Adrenal gland (tissue), 5 donors: Measurements from ENCODE around the gene RPS6KA2.

Experiments used
- CTCF ChIP-seq, 6 experiments: fragments of 450-650 bp in 4 of 6; fragments of 200-600 bp in 2 of 6; sonication (generic) in 1 of 6; IDR thresholded peaks; 1 replicate in 5 of 6; 2 replicates in 1 of 6; pipeline versions ENCODE4 v1.5.1 to v1.8.0; 2016 to 2021; ENCODE audit warnings: antibody characterized with exemption in 6 of 6, mild to moderate bottlenecking in 2 of 6, moderate library complexity in 1 of 6
- POLR2A ChIP-seq, 2 donors: fragments of 450-650 bp; IDR thresholded peaks; one replicate each; pipeline ENCODE4 v1.6.1; 2017; ENCODE audit warnings: antibody characterized with exemption in 2 of 2, mild to moderate bottlenecking in 2 of 2, moderate library complexity in 1 of 2
- donor health status: DM: no; HTN: no; CAD: no.

- TF ChIP-seq CTCF (IDR thresholded peaks at IDR 0.05) (no peak), POLR2A (IDR thresholded peaks at IDR 0.05) (no peak)
These were observed 22.7 kb downstream of the RPS6KA2 start for GRCh38 chr6:166604328-166604727.
